Measurements from ENCODE around the gene TAOK1.
"Not testable (repeated sequence)": the region's sequence is repeated elsewhere in the genome, so short reads cannot be mapped to it uniquely, and the experiment has no call there.

The TAOK1 gene

DNA sequence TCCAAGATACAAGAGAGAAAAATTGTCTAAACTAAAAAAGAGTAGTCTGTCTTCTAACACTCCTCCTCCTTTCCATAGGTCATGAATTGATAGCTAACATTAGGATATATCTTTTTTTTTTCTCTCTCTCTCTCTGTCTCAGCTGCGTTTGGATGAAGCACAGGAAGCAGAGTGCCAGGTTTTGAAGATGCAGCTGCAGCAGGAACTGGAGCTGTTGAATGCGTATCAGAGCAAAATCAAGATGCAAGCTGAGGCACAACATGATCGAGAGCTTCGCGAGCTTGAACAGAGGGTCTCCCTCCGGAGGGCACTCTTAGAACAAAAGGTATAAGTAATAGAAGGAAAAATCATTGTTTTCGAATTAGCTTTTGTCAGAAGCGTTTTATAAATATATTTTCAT lies 143.8 kb downstream of the TAOK1 start:
- in situ Hi-C loops (cut with MboI; ENCODE audit: low sequenced_read_pairs), result no loop called here

GRCh38 chr17:29544066-29544465 lies 153.9 kb downstream of the TAOK1 start:
- in situ Hi-C loops (cut with MboI; ENCODE audit: low sequenced_read_pairs), result no loop called here

- in situ Hi-C loops (cut with MboI; ENCODE audit: low sequenced_read_pairs), result no loop called here
Observed at GRCh38 chr17:29546085-29546484, 155.9 kb downstream of the TAOK1 start.

DNA sequence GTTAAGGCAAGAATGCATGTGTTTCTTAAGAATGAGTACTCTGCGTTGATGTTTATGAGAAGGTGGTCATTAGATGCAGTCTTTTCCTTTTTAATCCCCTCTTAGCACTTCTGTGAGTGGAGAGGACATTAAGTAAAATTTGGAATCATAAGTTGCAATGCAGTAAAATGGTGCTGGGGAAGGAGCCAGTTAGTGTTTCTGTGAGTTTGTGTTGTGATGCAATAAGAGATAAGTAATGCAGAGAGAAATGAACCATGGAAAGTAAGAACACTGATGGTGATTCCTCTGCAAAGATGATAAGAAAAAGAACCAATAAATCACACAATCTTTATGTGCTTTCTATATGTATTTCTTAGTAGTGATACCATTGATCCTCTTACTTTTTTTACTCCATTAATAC lies 156.7 kb downstream of the TAOK1 start:
- in situ Hi-C loops (cut with MboI; ENCODE audit: low sequenced_read_pairs), result no loop called here

DNA sequence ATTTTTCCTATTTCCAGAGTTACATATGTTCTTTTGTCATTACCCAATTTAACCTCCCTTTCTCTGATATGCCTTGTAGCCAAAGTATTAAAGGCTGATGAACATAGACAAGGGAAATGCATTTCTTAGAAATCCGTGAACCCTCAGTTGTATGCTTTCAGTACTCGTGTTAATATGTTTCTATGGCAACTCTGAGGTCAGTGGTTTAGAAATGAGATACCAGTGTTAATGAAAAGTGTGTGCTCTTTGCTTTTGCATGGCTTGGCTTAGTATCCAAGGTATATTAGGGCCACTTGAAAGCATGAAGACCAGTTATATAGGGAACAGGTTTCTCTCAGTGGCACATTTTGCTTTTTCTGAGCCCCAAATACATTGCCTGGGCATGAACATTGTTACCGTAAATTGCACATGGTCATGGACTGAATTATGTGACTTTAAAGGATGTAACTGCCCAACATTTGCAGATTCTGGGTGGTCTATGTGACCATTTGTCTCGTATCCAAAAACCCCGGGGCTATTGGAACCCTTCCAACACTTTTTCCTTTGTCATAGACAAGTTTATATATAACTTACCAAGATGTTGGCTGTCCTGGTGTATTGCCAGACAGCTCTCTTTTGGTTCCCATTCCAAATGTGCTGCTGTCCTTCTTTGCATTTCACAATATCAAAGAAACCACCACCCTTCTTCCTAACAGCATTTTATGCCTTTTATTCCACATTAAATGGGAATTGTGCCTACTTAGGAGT lies 159.2 kb downstream of the TAOK1 start:
- in situ Hi-C loops (cut with MboI; ENCODE audit: low sequenced_read_pairs), result no loop called here

- in situ Hi-C loops (cut with MboI; ENCODE audit: low sequenced_read_pairs), result no loop called here
Observed at GRCh38 chr17:29555840-29556239, 165.7 kb downstream of the TAOK1 start.

- in situ Hi-C loops (cut with MboI; ENCODE audit: low sequenced_read_pairs), result no loop called here
Observed at GRCh38 chr17:29557085-29557738, 167.0 kb downstream of the TAOK1 start.

- in situ Hi-C loops (cut with MboI; ENCODE audit: low sequenced_read_pairs), result no loop called here
Observed at GRCh38 chr17:29557739-29558116, 167.6 kb downstream of the TAOK1 start.

DNA sequence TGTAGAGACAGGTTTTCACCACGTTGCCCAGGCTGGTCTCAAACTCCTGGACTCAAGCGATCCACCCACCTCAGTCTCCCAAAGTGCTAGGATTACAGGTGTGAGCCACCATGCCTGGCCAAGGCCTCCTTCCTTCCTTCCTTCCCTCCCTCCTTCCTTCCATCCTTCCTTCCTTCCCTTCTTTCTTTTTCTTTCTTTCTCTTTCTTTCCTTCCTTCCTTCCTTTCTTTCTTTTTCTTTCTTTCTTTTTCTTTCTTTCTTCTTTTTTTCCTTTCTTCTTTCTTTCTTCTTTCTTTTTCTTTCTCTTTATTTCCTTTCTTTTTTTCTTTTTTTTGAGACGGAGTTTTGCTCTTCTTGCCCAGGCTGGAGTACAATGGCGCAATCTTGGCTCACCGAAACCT lies 168.0 kb downstream of the TAOK1 start:
- in situ Hi-C loops (cut with MboI; ENCODE audit: low sequenced_read_pairs), result not testable (repeated sequence)

DNA sequence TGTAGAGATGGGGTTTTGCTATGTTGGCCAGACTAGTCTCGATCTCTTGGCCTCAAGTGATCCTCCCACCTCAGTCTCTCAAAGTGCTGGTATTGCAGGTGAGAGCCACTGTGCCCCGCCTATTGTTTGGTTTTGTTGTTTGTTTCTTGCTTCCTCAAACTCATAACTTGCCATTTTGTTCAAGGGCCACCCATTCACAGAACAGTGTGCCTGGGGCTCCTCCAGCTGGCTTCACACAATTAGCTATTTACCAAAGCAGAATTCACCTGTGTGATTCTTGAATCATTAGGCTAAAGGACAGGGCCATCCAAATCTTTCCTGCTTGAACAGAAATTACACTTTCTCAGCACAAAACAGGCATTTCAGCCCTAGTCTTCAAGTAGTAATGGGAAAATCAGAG lies 169.5 kb downstream of the TAOK1 start:
- in situ Hi-C loops (cut with MboI; ENCODE audit: low sequenced_read_pairs), result no loop called here

GRCh38 chr17:29560316-29560715 lies 170.2 kb downstream of the TAOK1 start:
- in situ Hi-C loops (cut with MboI; ENCODE audit: low sequenced_read_pairs), result no loop called here

- in situ Hi-C loops (cut with MboI; ENCODE audit: low sequenced_read_pairs), result no loop called here
Observed at GRCh38 chr17:29561554-29562517, 171.7 kb downstream of the TAOK1 start.

- in situ Hi-C loops (cut with MboI; ENCODE audit: low sequenced_read_pairs), result no loop called here
Observed at GRCh38 chr17:29562615-29563014, 172.5 kb downstream of the TAOK1 start.

- in situ Hi-C loops (cut with MboI; ENCODE audit: low sequenced_read_pairs), result no loop called here
Observed at GRCh38 chr17:29563816-29564215, 173.7 kb downstream of the TAOK1 start.

GRCh38 chr17:29565643-29566472 lies 175.7 kb downstream of the TAOK1 start:
- in situ Hi-C loops (cut with MboI; ENCODE audit: low sequenced_read_pairs), result no loop called here

DNA sequence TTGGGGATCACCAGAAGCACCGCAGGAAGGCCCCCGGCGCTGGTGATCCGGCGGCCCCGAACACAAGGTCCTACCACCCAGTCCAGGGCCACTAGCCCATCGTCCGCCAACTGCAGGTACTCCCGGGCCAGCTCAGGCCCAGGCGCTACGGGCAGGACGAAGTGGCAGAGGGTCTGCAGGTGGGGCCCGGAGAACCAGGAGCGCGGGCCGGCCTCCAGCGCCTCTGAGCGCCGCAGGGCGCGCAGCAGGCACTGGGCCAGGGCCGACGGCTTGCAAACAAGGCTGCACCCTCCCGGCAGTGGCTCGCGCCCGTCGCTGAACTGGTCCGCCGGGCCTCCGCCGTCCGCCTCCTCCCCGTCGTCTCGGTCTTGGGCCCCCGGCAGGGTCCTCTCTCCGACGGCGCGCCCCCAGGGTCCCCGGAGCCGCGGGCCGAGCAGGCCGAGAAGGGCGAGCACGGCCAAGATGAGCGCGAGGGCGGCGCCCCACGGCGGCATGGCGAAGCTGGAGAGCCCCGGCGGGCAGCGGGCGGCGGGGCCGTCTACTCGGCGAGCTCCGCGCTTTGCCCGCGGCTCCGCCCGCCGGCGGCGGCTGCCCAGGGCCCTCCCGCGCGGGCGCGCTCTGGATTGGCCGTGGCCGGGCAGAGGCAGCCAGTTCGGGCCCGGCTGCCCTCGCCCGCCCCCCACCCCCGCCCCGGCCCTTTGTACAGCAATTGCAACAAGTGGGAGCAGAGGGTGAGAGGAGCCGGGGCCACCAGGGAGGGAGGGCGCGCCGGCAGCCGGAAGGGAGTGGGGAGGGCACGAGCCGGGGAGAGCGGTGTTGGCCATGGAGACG lies 176.5 kb downstream of the TAOK1 start, which contains the start of gene ABHD15:
Gene ABHD15, minus strand, starts transcription at position 565 of the 831 bp plus-strand sequence. Its CDS starts 71 bp downstream, at position 494.
- in situ Hi-C loops (cut with MboI; ENCODE audit: low sequenced_read_pairs), result no loop called here

DNA sequence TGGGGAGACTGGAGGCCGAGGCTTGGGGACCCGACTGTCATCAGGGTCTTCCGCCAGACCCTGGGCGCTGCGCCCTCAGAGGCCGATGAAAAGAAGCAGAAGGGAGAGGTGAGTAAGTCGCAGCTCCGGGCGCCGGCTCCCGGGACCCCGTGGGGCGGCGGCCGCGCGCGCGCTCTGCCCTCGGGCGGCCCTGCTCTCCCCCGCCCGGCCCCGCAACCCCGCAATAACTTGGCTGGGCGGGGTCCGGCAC lies 177.1 kb downstream of the TAOK1 start:
- in situ Hi-C loops (cut with MboI; ENCODE audit: low sequenced_read_pairs), result no loop called here

DNA sequence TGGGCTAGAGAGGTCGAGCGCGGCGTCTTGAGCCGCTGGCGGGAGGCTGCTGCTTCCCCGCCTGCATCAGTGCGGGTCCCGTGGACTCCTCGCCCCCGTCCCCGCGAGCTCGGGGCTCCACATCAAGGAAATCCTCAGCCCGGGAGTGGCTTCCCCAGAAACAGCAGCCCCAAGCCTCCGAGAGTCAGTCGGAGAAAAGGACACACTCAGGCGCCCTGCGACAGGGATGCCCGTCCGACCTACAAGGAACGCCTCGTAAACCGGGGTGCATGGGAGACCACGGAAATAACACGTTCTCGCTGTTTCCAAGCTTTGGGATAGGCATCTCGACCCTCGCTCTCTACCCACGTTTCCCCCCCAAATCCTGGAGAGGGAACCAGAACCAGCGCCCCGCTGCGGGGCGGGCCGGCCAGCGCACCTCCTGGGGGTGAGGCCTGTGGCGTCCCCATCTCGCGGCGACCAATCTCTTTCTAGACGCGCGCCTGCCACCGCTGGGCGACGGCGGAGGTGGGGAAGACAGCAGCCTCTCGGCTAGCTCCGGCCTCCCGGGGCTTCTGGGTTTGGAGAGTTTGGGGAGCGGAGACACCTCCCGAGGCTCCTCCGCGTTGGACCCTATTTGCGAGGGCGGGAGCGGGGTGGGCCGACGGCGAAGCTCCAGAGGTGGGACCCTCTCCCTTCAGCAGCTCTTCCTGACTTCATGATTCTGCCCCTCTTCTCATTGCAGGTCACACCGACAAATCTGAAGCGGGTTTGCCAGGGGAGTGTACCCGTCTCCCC lies 177.6 kb downstream of the TAOK1 start:
- in situ Hi-C loops (cut with MboI; ENCODE audit: low sequenced_read_pairs), result no loop called here
